Gastrocnemius medialis (tissue), 4 donors: ENCODE measurements around the gene RGS13.

Experiments used
- POLR2A ChIP-seq, 2 donors: fragments of 450-650 bp; IDR thresholded peaks; one replicate each; pipeline ENCODE4 v1.6.1; 2017; ENCODE audit warnings: antibody characterized with exemption in 2 of 2, mild to moderate bottlenecking in 2 of 2, moderate library complexity in 2 of 2
- TF ChIP-seq, protein P1 (sequence below), 5 experiments: fragments of 450-650 bp in 3 of 5; fragments of 200-600 bp in 2 of 5; sonication (generic) in 2 of 5; IDR thresholded peaks in 4 of 5; conservative IDR thresholded peaks in 1 of 5; 1 replicate in 4 of 5; 2 replicates in 1 of 5; pipeline ENCODE4 v1.5.1; 2016 to 2019; ENCODE audit warnings: antibody characterized with exemption in 5 of 5, mild to moderate bottlenecking in 3 of 5, moderate library complexity in 3 of 5

DNA sequence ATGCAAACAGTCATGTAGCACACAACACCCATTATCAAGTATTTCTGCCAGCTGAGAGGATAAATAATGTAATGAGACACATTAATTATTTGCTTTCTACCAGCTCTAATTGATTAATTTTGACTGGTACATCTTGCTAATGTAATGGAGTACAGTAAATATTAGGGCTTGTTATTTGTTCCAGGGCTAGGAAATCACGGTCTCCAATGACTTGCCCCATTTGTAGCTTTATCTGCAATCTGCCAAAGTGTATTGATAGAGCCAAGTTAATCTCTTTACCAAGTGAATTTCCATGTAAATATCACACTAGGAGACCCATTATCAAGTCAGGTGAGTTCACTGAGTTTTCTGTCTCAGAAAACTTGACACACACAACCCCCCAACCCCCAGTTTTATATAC lies 55.1 kb downstream of the RGS13 start:
- TF ChIP-seq, protein P1, sequence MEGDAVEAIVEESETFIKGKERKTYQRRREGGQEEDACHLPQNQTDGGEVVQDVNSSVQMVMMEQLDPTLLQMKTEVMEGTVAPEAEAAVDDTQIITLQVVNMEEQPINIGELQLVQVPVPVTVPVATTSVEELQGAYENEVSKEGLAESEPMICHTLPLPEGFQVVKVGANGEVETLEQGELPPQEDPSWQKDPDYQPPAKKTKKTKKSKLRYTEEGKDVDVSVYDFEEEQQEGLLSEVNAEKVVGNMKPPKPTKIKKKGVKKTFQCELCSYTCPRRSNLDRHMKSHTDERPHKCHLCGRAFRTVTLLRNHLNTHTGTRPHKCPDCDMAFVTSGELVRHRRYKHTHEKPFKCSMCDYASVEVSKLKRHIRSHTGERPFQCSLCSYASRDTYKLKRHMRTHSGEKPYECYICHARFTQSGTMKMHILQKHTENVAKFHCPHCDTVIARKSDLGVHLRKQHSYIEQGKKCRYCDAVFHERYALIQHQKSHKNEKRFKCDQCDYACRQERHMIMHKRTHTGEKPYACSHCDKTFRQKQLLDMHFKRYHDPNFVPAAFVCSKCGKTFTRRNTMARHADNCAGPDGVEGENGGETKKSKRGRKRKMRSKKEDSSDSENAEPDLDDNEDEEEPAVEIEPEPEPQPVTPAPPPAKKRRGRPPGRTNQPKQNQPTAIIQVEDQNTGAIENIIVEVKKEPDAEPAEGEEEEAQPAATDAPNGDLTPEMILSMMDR (IDR thresholded peaks at IDR 0.05 in 4 of 5, conservative IDR thresholded peaks at IDR 0.05 in 1 of 5), result no peak
- TF ChIP-seq POLR2A (IDR thresholded peaks at IDR 0.05), result no peak
